ENCODE data around the gene SMPD2.

Gene SMPD2

GRCh38 chr6:109465772-109466171 lies 25.2 kb downstream of the SMPD2 start:
- POLR2A ChIA-PET = interaction anchor here (1.0 kb wide), 1 partner anchor 16 kb away, joined by 3 read pairs; no protein-coding TSS in a partner anchor
- H3K36me3 ChIP-seq (ENCODE audit: control insufficient read depth in 2 of 2, insufficient read depth in 1 of 2, low read length in 2 of 2) = peaks cover 48 to 97% of the 10 kb centered on the region in 2 experiments
- H3K9me3 ChIP-seq (ENCODE audit: control insufficient read depth, insufficient read depth, low read depth, low read length) = no peaks in the 10 kb centered on the region
- H3K27ac ChIP-seq (ENCODE audit: extremely low read depth, low read depth, low read length) = no peak overlapping the region
- CTCF ChIA-PET = no interaction called here
- no peaks in the 10 kb centered on the region for H3K4me1 ChIP-seq (ENCODE audit: control insufficient read depth, insufficient read depth, low read length)
- no peak for TF ChIP-seq ZNF16 (tag by site-specific recombination; IDR thresholded peaks at IDR 0.05; ENCODE audit: low read depth)
- TF ChIP-seq ZNF26 (tag by site-specific recombination; IDR thresholded peaks at IDR 0.05) = no peak
- no peak for TF ChIP-seq SP7 (tag by site-specific recombination; IDR thresholded peaks at IDR 0.05)
- TF ChIP-seq ZBTB6 (tag by site-specific recombination; IDR thresholded peaks at IDR 0.05) = no peak
- no peak for TF ChIP-seq ZNF768 (tag by site-specific recombination; IDR thresholded peaks at IDR 0.05)
- no peak for TF ChIP-seq ZFP69B (tag by site-specific recombination; IDR thresholded peaks at IDR 0.05)
- TF ChIP-seq ZNF664 (tag by site-specific recombination; IDR thresholded peaks at IDR 0.05) = no peak
- no peak for TF ChIP-seq ZNF76 (tag by site-specific recombination; IDR thresholded peaks at IDR 0.05; ENCODE audit: borderline replicate concordance, low read depth)
- TF ChIP-seq ZNF645 (tag by site-specific recombination; IDR thresholded peaks at IDR 0.05) = no peak
- TF ChIP-seq ZNF18 (tag by site-specific recombination; IDR thresholded peaks at IDR 0.05) = no peak
- TF ChIP-seq ZNF514 (tag by site-specific recombination; IDR thresholded peaks at IDR 0.05) = no peak
- no peak for TF ChIP-seq ZBTB17 (tag by site-specific recombination; IDR thresholded peaks at IDR 0.05)
- TF ChIP-seq ZNF473 (tag by site-specific recombination; IDR thresholded peaks at IDR 0.05) = no peak
- no peak for TF ChIP-seq ZNF510 (tag by site-specific recombination; IDR thresholded peaks at IDR 0.05; ENCODE audit: insufficient replicate concordance)
- TF ChIP-seq ZSCAN18 (tag by site-specific recombination; IDR thresholded peaks at IDR 0.05) = no peak
- TF ChIP-seq ZSCAN23 (tag by site-specific recombination; IDR thresholded peaks at IDR 0.05) = no peak
- no peak for TF ChIP-seq TSHZ1 (tag by site-specific recombination; IDR thresholded peaks at IDR 0.05; ENCODE audit: borderline replicate concordance)
- no peak overlapping the region for H3K4me3 ChIP-seq (ENCODE audit: low read depth, low read length)

Measured in HEK293 (cell line).